Islet precursor cell (in vitro differentiated cells): Measurements from ENCODE around the gene TRMT10B.
A peak's percentile ranks its signal among the peaks of the same experiment; 100 is the strongest.
"Not testable (repeated sequence)": the region's sequence is repeated elsewhere in the genome, so short reads cannot be mapped to it uniquely, and the experiment has no call there.

ENCODE experiments used
- DNase-seq: peaks from one replicate; pipeline ENCODE4 v3.0.0-alpha.2; 2018

Gene TRMT10B

DNA sequence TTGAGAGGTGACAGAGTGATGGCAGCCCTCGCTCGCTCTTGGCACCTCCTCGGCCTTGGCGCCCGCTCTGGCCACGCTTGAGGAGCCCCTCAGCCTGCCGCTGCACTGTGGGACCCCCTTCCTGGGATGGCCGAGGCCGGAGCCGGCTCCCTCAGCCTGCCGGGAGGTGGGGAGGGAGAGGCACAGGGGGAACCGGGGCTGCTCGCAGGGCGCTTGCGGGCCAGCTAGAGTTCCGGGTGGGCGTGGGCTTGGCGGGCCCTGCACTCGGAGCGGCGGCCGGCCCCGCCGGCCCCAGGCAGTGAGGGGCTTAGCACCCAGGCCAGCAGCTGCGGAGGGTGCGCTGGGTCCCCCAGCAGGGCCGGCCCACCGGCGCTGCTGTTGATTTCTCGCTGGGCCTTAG lies 1.9 kb upstream of the TRMT10B start:
- DNase-seq = not testable (repeated sequence)

DNA sequence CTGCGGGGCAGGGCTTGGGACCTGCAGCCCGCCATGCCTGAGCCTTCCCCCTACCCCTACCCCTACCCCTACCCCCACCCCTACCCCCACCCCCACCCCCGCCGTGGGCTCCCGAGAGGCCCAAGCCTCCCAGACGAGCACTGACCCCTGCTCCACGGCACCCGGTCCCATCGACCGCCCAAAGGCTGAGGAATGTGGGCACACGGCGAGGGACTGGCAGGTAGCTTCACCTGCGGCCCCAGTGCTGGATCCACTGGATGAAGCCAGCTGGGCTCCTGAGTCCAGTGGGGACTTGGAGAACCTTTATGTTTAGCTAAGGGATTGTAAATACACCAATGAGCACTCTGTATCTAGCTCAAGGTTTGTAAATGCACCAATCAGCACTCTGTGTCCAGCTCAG lies 1.5 kb upstream of the TRMT10B start:
- not testable (repeated sequence) for DNase-seq

DNA sequence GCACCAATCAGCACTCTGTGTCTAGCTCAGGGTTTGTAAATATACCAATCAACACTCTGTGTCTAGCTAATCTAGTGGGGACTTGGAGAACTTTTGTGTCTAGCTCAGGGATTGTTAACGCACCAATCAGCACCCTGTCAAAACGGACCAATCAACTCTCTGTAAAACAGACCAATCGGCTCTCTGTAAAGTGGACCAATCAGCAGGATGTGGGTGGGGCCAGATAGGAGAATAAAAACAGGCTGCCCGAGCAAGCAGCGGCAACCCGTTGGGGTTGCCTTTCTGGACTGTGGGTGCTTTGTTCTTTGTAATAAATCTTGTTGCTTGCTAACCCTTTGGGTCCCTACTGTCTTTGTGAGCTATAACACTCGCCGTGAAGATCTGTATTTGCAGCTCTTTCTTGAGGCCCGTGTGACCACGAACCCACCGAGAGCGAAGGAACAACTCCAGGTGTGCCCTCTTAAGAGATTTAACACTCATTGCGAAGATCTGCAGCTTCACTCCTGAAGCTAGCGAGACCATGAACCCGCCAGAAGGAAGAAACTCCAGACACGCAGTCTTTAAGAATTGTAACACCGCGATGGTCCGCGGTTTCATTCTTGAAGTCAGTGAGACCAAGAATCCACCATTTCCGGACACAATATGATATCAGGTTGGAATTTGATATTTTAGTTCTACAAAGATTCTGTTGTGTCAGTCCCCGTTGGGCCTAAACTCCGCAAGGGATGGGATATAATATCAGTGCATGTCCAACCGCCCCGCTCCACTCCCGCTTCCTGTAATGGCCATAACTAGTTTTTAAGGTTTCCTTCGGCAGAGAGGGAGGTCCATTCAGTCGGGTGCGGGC lies 740 bp upstream of the TRMT10B start:
- no peak for DNase-seq

- DNase-seq = no peak
Measured at GRCh38 chr9:37758747-37759146, 5.1 kb downstream of the TRMT10B start.

- DNase-seq = no peak
Measured at GRCh38 chr9:37760416-37761161, 7.0 kb downstream of the TRMT10B start.

DNA sequence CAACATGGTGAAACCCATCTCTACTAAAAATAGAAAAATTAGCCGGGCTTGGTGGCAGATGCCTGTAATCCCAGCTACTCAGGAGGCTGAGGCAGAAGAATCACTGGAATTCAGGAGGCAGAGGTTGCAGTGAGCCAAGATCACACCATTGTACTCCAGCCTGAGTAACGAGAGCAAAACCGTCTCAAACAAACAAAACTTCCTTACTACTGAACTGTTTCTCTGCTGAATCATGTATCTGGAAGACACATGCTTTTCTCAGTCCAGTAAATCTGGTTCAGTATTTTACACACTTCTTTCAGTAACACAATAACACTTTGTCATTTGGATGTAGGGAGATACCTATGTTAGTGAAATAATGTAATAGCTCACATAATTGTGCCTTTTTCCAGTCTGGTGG lies 7.9 kb downstream of the TRMT10B start:
- DNase-seq = no peak

GRCh38 chr9:37765263-37765662 lies 11.7 kb downstream of the TRMT10B start:
- DNase-seq = not testable (repeated sequence)

- DNase-seq = no peak
Measured at GRCh38 chr9:37769306-37769705, 15.7 kb downstream of the TRMT10B start.

DNA sequence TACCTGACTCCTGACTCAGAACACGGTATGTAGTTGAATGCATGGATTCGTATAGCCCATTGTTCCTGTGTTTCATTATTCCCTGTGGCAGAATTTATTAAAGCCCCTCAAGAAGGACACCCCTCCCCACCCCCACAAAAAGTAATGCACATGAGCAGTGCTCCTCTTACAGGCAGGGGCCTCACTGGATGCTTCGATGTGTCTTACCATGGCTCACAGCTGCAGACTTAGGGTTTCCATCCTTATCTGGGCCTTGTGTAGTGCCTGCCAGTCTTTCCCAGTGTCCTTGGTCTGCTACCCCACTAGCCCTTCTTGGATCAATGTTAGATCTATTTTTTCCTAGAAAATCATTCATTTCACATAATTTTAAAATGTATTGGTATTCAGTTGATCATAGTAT lies 16.4 kb downstream of the TRMT10B start:
- no peak for DNase-seq

DNA sequence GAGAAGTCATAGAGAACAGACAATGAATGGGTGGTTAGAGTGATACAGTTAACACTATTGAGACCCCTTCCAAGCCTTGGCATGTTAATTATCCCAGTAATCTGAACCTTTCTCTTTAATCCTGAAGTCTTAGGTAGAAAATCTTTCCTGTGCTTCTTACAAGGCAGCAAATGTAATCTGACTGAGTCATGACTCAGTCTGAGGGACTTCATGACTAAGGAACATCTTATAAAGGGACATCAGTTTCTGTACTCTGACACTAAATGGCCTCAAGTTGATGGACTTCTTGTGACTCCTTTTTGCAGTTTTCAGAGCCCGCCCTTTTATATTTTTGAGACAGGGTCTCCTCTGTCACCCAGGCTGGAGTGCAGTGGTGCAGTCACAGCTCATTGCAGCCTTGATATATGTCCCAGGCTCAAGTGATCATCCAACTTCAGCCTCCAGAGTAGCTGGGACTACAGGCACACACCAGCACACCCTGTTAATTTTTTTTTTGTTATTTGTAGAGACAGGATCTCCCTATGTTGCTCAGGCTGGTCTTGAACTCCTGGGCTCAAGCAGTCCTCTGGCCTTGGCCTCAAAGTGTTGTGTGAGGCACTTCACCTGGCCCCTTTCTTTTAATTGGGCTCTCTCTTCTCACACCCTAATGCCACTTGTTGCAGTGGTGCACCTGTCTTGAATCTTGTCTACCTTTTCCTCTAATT lies 21.8 kb downstream of the TRMT10B start:
- no peak for DNase-seq

DNA sequence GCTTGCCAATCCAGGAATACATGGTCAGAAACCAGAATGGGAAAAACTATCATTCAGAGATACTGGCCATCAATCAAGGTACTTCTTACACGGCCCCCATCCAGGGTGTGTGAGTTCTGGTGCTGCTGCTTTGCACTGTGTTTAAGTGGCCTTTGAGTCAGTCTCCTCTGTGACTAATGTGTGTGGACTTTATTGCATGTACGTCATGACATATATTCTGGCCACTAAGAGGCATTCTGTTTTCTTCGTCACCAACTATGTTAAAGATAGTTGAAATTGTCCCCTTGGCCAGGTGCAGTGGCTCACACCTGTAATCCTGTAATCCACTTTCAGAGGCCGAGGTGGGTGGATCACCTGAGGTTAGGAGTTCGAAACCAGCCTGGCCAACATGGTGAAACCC lies 22.7 kb downstream of the TRMT10B start:
- DNase-seq = no peak

DNA sequence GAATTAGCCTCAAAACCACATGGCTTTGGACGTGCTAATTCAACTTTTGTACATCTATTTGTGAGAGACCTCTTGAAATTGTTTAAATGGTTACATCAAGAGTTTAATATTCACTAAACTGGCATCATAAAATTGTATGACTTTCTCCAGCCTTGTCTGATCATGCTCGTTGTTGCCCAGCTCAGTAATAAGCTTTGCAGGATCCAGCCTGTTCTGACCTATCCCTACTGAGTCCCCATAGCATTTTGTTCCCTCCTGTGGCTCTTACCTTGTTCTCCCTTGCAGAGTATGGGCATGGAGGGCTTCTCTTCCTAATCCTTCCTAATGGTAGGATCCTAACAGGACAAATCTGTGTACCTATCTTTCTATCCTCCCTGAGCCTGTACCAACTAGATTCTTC lies 24.9 kb downstream of the TRMT10B start:
- DNase-seq = no peak

GRCh38 chr9:37784291-37784615 lies 30.6 kb downstream of the TRMT10B start:
- no peak for DNase-seq

- DNase-seq = peak; percentile 96
Measured at GRCh38 chr9:37784616-37785483, 31.2 kb downstream of the TRMT10B start, which contains the start of gene EXOSC3. Gene EXOSC3 (minus strand): TSS chr9:37785064. CDS start chr9:37785044, 20 bp downstream.

DNA sequence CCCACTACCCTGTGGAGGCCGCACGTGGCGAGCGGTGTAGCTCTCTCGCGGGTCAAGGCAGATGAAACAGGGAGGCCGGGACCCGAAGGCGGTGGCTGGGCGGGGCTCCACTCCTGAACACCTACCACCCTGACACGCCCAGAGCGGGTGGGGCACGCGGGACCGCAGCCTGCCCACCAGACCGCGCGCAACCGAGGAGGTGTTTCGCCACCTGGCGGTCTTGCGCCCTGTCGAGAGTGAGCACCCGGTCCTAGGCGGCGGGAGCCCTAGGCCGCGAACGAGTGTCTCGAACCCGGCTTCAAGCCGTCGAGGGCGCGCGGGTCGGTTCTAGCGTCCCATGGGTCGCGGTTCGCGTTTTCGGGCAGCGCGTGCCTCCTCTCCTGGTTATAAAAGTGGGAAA lies 33.5 kb downstream of the TRMT10B start:
- no peak for DNase-seq

- DNase-seq = no peak
Measured at GRCh38 chr9:37788332-37788731, 34.7 kb downstream of the TRMT10B start.

DNA sequence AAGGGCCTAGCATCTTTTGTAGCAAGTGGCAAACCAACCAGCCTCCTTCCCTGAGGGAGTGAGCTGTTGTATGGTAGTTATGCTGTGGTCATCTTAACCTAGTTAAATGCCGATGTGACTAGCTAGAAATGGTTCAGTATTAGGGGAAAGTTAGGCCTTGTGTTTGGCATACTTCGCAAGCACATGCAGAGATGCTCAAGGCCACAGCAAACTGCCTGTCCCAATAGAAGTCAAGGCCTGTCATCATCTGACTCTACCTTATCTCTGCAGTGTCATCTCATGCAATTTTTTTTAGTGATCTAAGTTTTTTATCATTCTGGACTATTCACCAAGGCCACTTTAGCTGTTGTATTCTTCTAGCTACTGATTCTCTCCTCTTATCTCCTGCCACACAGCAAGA lies 36.5 kb downstream of the TRMT10B start:
- no peak for DNase-seq

GRCh38 chr9:37792122-37792521 lies 38.5 kb downstream of the TRMT10B start:
- no peak for DNase-seq

DNA sequence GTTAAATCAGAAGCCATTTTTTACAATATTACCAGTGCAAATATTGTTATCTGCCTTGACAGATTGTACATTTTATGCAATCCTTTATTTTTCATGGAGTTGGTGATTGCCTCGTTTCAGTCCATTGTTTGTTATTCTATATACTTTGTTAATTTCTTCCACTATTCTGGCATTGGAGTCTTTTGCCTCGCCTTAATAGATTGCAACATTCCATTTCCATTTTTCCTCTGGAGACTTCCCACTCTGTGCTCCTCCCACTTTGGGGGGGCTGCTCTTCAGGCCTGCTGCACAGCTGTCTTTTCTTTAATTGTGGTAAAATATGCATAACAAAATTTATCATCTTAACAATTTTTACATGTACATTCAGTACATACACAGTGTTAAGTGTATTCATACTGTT lies 42.6 kb downstream of the TRMT10B start:
- no peak for DNase-seq

- DNase-seq = no peak
Measured at GRCh38 chr9:37798677-37799076, 45.1 kb downstream of the TRMT10B start.

GRCh38 chr9:37800631-37801286 lies 47.2 kb downstream of the TRMT10B start, which contains the start of gene DCAF10:
Gene DCAF10 (plus strand): TSS chr9:37800797. CDS start chr9:37800867, 70 bp downstream.
- peak; percentile 91 for DNase-seq

DNA sequence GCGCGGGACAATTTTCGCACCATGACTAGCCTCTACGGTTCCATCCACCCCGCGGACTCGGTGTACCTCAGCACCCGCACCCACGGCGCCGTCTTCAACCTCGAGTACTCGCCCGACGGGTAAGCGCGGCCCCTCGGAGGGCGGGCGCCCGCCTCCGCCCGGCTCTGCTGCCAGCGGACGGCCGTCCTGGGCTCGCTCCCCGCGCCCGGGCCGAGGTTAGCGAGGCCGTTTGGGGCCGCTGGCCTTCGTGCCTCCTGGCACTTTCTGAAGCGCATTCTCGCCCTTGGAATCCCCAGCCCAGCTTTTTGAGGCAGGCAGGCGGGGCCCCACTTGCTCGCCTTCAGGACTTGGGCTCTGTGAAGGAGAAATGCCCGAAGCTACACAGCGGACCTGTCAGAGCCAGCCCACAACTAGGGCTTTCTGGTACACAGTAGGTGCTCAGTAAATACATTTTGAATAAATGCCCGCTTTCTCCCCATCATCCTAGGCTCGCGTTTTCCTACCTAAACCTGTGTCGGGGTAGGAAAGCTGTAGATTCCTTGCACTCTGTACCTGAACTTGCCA lies 47.8 kb downstream of the TRMT10B start:
- DNase-seq = peak; percentile 60
